ENCODE measurements around the gene POLE4.

The POLE4 gene

GRCh38 chr2:75002007-75002406, 43.6 kb downstream of the POLE4 start:
- Histone ChIP-seq H3K4me1 (ENCODE audit: control insufficient read depth, insufficient read depth, low read length, poor library complexity, severe bottlenecking) (no peaks in the 10 kb centered on the region), H3K36me3 (ENCODE audit: control insufficient read depth, insufficient read depth, low read length) (no peaks in the 10 kb centered on the region), H3K9me3 (ENCODE audit: control insufficient read depth, low read length) (no peaks in the 10 kb centered on the region), H3K27ac (ENCODE audit: low read depth, low read length, severe bottlenecking) (no peak overlapping the region), H3K4me3 (ENCODE audit: extremely low read depth, insufficient read depth, low read length, poor library complexity, severe bottlenecking) (no peak overlapping the region)
- 90 to 95% methylated on average over 3 of the region's 3 CpGs for WGBS, 2 experiments (ENCODE audit: insufficient coverage in 2 of 2)

GRCh38 chr2:75003276-75003675, 44.8 kb downstream of the POLE4 start:
- Histone ChIP-seq H3K4me1 (ENCODE audit: control insufficient read depth, insufficient read depth, low read length, poor library complexity, severe bottlenecking) (no peaks in the 10 kb centered on the region), H3K36me3 (ENCODE audit: control insufficient read depth, insufficient read depth, low read length) (no peaks in the 10 kb centered on the region), H3K9me3 (ENCODE audit: control insufficient read depth, low read length) (no peaks in the 10 kb centered on the region), H3K27ac (ENCODE audit: low read depth, low read length, severe bottlenecking) (no peak overlapping the region), H3K4me3 (ENCODE audit: extremely low read depth, insufficient read depth, low read length, poor library complexity, severe bottlenecking) (no peak overlapping the region)
- 89 to 95% methylated on average over 2 of the region's 2 CpGs for WGBS, 2 experiments (ENCODE audit: insufficient coverage in 2 of 2)

- Histone ChIP-seq H3K9me3 (ENCODE audit: control insufficient read depth, low read length) (no peaks in the 10 kb centered on the region), H3K27ac (ENCODE audit: low read depth, low read length, severe bottlenecking) (no peak overlapping the region), H3K36me3 (ENCODE audit: control insufficient read depth, insufficient read depth, low read length) (no peaks in the 10 kb centered on the region), H3K4me1 (ENCODE audit: control insufficient read depth, insufficient read depth, low read length, poor library complexity, severe bottlenecking) (no peaks in the 10 kb centered on the region), H3K4me3 (ENCODE audit: extremely low read depth, insufficient read depth, low read length, poor library complexity, severe bottlenecking) (no peak overlapping the region)
- 100% methylated on average over 1 of the region's 2 CpGs; no CpG with 5 or more reads in 1 of the 2 experiments for WGBS, 2 experiments (ENCODE audit: insufficient coverage in 2 of 2)
Observed at GRCh38 chr2:75003773-75004172, 45.3 kb downstream of the POLE4 start.

- Histone ChIP-seq H3K27ac (ENCODE audit: low read depth, low read length, severe bottlenecking) (no peak overlapping the region), H3K4me1 (ENCODE audit: control insufficient read depth, insufficient read depth, low read length, poor library complexity, severe bottlenecking) (no peaks in the 10 kb centered on the region), H3K36me3 (ENCODE audit: control insufficient read depth, insufficient read depth, low read length) (no peaks in the 10 kb centered on the region), H3K4me3 (ENCODE audit: extremely low read depth, insufficient read depth, low read length, poor library complexity, severe bottlenecking) (no peak overlapping the region), H3K9me3 (ENCODE audit: control insufficient read depth, low read length) (no peaks in the 10 kb centered on the region)
Observed at GRCh38 chr2:75006041-75006440, 47.6 kb downstream of the POLE4 start.

GRCh38 chr2:75007061-75007460, 48.6 kb downstream of the POLE4 start:
- WGBS, 2 experiments (ENCODE audit: insufficient coverage in 2 of 2), result 85 to 95% methylated on average over 2 to 3 of the region's 4 CpGs
- H3K36me3 ChIP-seq (ENCODE audit: control insufficient read depth, insufficient read depth, low read length), result no peaks in the 10 kb centered on the region
- H3K9me3 ChIP-seq (ENCODE audit: control insufficient read depth, low read length), result no peaks in the 10 kb centered on the region
- H3K4me1 ChIP-seq (ENCODE audit: control insufficient read depth, insufficient read depth, low read length, poor library complexity, severe bottlenecking), result no peaks in the 10 kb centered on the region
- no peak overlapping the region for H3K4me3 ChIP-seq (ENCODE audit: extremely low read depth, insufficient read depth, low read length, poor library complexity, severe bottlenecking)
- H3K27ac ChIP-seq (ENCODE audit: low read depth, low read length, severe bottlenecking), result no peak overlapping the region

GRCh38 chr2:75007819-75008218, 49.4 kb downstream of the POLE4 start:
- Histone ChIP-seq H3K4me3 (ENCODE audit: extremely low read depth, insufficient read depth, low read length, poor library complexity, severe bottlenecking) (no peak overlapping the region), H3K9me3 (ENCODE audit: control insufficient read depth, low read length) (no peaks in the 10 kb centered on the region), H3K27ac (ENCODE audit: low read depth, low read length, severe bottlenecking) (no peak overlapping the region), H3K36me3 (ENCODE audit: control insufficient read depth, insufficient read depth, low read length) (no peaks in the 10 kb centered on the region), H3K4me1 (ENCODE audit: control insufficient read depth, insufficient read depth, low read length, poor library complexity, severe bottlenecking) (no peaks in the 10 kb centered on the region)
- 89 to 90% methylated on average over 3 of the region's 4 CpGs for WGBS, 2 experiments (ENCODE audit: insufficient coverage in 2 of 2)

GRCh38 chr2:75010571-75010970, 52.1 kb downstream of the POLE4 start:
- Histone ChIP-seq H3K4me1 (ENCODE audit: control insufficient read depth, insufficient read depth, low read length, poor library complexity, severe bottlenecking) (no peaks in the 10 kb centered on the region), H3K27ac (ENCODE audit: low read depth, low read length, severe bottlenecking) (no peak overlapping the region), H3K36me3 (ENCODE audit: control insufficient read depth, insufficient read depth, low read length) (no peaks in the 10 kb centered on the region), H3K4me3 (ENCODE audit: extremely low read depth, insufficient read depth, low read length, poor library complexity, severe bottlenecking) (no peak overlapping the region), H3K9me3 (ENCODE audit: control insufficient read depth, low read length) (no peaks in the 10 kb centered on the region)
- no CpG with 5 or more reads among the region's 1 CpG for WGBS, 2 experiments (ENCODE audit: insufficient coverage in 2 of 2)

- Histone ChIP-seq H3K9me3 (ENCODE audit: control insufficient read depth, low read length) (no peaks in the 10 kb centered on the region), H3K4me1 (ENCODE audit: control insufficient read depth, insufficient read depth, low read length, poor library complexity, severe bottlenecking) (no peaks in the 10 kb centered on the region), H3K36me3 (ENCODE audit: control insufficient read depth, insufficient read depth, low read length) (no peaks in the 10 kb centered on the region), H3K27ac (ENCODE audit: low read depth, low read length, severe bottlenecking) (no peak overlapping the region), H3K4me3 (ENCODE audit: extremely low read depth, insufficient read depth, low read length, poor library complexity, severe bottlenecking) (no peak overlapping the region)
- 91% methylated on average over 6 of the region's 8 CpGs; no CpG with 5 or more reads in 1 of the 2 experiments for WGBS, 2 experiments (ENCODE audit: insufficient coverage in 2 of 2)
Observed at GRCh38 chr2:75012080-75012479, 53.6 kb downstream of the POLE4 start.

GRCh38 chr2:75018162-75018561, 59.7 kb downstream of the POLE4 start:
- Histone ChIP-seq H3K9me3 (ENCODE audit: control insufficient read depth, low read length) (no peaks in the 10 kb centered on the region), H3K4me1 (ENCODE audit: control insufficient read depth, insufficient read depth, low read length, poor library complexity, severe bottlenecking) (no peaks in the 10 kb centered on the region), H3K36me3 (ENCODE audit: control insufficient read depth, insufficient read depth, low read length) (no peaks in the 10 kb centered on the region), H3K27ac (ENCODE audit: low read depth, low read length, severe bottlenecking) (no peak overlapping the region), H3K4me3 (ENCODE audit: extremely low read depth, insufficient read depth, low read length, poor library complexity, severe bottlenecking) (no peak overlapping the region)
- WGBS, 2 experiments (ENCODE audit: insufficient coverage in 2 of 2), result no CpG with 5 or more reads among the region's 2 CpGs

All from mesodermal cell (in vitro differentiated cells).